D721Med (cell line): Measurements from ENCODE around the gene TFIP11.
A peak's percentile ranks its signal among the peaks of the same experiment; 100 is the strongest.

Experiments
- DNase-seq: peaks from one replicate; pipeline ENCODE4 v3.0.0; 2011; ENCODE audit warnings: low spot score; ENCODE audit not compliant: insufficient read length
- FAIRE-seq: peaks from 2 replicates; lab custom pipeline; 2011; peaks lifted over from hg19 to GRCh38; lab: Jason Lieb, UNC
- CTCF ChIP-seq: IDR thresholded peaks from 2 replicates; pipeline ENCODE4 v1.5.1; 2012; ENCODE audit warnings: mild to moderate bottlenecking, control low read depth; ENCODE audit not compliant: insufficient read depth; ENCODE audit errors: missing control alignments

TFIP11 gene

DNA sequence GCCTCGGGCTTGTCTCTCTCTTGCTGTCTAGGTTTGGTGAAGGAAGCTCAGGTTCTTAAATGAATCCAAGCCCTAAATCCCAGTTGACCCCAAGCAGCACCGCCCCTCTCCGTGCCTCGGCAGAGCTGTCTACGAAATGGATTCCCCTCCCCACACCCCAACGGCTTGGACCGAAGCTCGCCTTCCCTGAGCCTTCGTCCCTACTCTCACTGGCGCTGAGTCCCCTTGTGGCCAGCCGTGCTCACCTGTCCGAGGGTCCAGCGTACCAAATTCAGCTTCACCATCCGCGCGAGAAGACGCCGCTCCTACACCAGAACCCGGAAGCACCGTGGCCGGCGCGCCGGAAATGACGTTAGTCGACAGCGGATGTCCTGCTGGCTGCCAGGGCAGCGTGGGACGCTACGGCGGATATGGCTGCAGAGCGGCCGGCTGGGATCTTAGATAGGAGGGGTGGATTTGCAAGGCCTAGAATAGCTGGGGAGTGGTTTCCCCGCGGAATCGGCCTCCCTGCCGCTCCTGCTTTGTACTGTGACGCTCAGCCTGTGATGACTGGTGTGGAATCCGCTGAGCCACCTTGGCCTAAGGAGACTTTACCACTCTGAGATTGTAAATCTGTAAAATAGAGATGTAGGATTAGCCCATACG, at the start of gene TFIP11:
TSS of gene TFIP11 (minus strand) at position 325 of the 645 bp plus-strand sequence. CDS start 2,201 bp downstream, outside the sequence.
- FAIRE-seq (no peak), DNase-seq (peak; percentile 42)
- TF ChIP-seq CTCF, result no peak

- no peak for TF ChIP-seq CTCF
- DNase-seq (no peak), FAIRE-seq (no peak)
Measured at GRCh38 chr22:26561756-26562417, 49.6 kb upstream of the TFIP11 start.

GRCh38 chr22:26559961-26560575, 47.8 kb upstream of the TFIP11 start:
- DNase-seq, result no peak
- no peak for TF ChIP-seq CTCF
- no peak for FAIRE-seq

DNA sequence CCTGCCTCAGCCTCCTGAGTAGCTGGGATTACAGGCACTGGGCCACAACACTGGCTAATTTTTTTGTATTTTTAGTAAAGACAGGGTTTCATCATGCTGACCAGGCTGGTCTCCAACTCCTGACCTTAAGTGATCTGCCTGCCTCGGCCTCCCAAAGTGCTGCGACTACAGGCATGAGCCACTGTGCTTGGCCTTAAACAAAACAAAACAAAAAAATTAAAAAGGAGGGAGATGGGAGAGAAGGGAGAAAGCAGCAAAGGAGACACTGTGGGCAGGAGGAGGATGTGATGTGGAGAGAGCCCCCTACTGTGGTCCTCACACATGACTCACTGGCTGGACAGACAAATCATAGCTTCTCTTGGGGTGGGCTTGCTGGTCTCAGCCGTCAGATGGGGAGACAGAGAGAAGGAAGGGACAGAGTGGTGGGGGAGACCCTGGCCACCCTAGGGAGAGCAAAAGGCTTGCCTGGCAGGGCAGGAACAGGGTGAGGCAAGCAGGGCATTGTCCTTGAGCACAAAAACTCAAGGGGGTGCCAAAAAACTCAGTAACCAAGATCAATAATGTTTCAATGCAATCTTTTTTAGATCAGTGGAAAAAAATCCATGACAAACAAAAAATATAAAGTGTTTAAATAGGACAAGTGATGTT, 46.1 kb upstream of the TFIP11 start:
- FAIRE-seq (no peak), DNase-seq (no peak)
- TF ChIP-seq CTCF, result no peak

DNA sequence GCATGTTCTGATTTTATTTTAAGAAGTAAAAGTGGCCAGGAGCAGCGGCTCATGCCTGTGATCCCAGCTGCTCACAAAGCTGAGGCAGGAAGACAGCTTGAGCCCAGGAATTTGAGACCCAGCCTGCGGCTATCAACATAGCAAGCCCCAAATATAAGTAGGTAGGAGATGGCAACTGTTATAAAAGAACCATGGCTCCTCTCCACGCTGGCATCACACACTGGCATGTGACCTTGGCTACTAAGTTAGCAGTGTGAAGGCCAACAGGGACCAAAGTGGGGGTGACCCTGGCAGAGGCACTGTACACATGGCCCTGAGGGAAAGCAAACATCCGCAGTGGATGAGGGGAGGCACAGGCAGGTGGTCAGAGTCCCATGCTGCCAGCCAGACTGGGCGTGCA, 44.6 kb upstream of the TFIP11 start:
- no peak for DNase-seq
- FAIRE-seq, result no peak
- TF ChIP-seq CTCF, result no peak

DNA sequence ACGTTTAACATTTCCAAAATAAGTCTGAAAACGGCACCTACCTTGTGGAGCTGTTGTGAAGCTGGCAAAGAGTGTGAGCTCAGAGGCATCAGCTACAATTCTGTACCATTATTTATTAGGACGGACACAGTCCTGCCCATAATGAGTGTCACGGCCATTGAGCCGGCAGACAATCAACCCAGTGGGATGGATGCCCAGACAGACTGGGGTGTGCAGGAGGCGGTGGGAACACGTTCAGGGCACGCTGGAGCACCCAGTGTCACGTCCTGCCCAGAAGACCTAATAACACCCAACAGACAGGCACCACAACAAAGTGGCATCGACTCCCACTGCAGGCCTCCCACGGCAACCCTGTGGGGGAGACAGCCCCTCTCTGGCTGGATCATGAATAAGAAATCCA, 43.2 kb upstream of the TFIP11 start:
- no peak for FAIRE-seq
- no peak for TF ChIP-seq CTCF
- DNase-seq, result no peak
